WTC11 (cell line): ENCODE results near the gene IL1RAPL2. TPM values are rescaled to one million over a fixed set of nuclear protein-coding genes. Genes with fewer than 3 reads are reported as not detected.

ENCODE experiments used
- ATAC-seq: fragments of 200-7000 bp; cut with Tn5 transposase; 2 replicates; pipeline ENCODE4 v1.10.0; 2021; ENCODE audit warnings: mild to moderate bottlenecking, moderate library complexity
- CTCF ChIA-PET: fragments of 300-600 bp; sonication (Branson Sonifier 250); formaldehyde crosslinking; loops from one replicate; lab custom pipeline; 2021; ENCODE audit warnings: antibody characterized with exemption; lab: Charles Lee
- POLR2A ChIA-PET: fragments of 350-600 bp; sonication (Branson Sonifier 250); formaldehyde crosslinking; loops from one replicate; lab custom pipeline; 2021; ENCODE audit warnings: antibody characterized with exemption; lab: Charles Lee
- DNase-seq: peaks from one replicate; pipeline ENCODE4 v3.0.0; 2021; ENCODE audit warnings: low spot score
- H3K27ac Mint-ChIP-seq: 2 replicates; pipeline ENCODE4 v1.8.0; 2021; ENCODE audit warnings: mixed read lengths
- H3K27me3 Mint-ChIP-seq: 2 replicates; pipeline ENCODE4 v1.8.0; 2021; ENCODE audit warnings: low read depth, mild to moderate bottlenecking, moderate library complexity, mixed read lengths
- H3K36me3 Mint-ChIP-seq: 2 replicates; pipeline ENCODE4 v1.8.0; 2021; ENCODE audit warnings: mixed read lengths
- H3K4me1 Mint-ChIP-seq: 2 replicates; pipeline ENCODE4 v1.8.0; 2022; ENCODE audit warnings: mixed read lengths
- H3K4me3 Mint-ChIP-seq: 2 replicates; pipeline ENCODE4 v1.8.0; 2021; ENCODE audit warnings: mild to moderate bottlenecking, moderate library complexity, mixed read lengths
- H3K9me3 Mint-ChIP-seq: 2 replicates; pipeline ENCODE4 v1.8.0; 2021; ENCODE audit warnings: mixed read lengths
- AFF4 ChIP-seq: sonication (generic); formaldehyde crosslinking; IDR thresholded peaks from 2 replicates; pipeline ENCODE4 v1.8.1; 2023; ENCODE audit warnings: mild to moderate bottlenecking, missing genetic modification reagents, borderline replicate concordance
- ATF1 ChIP-seq: sonication (generic); formaldehyde crosslinking; IDR thresholded peaks from 2 replicates; pipeline ENCODE4 v1.8.1; 2023; ENCODE audit warnings: mild to moderate bottlenecking, moderate library complexity, missing genetic modification reagents
- ATF2 ChIP-seq: sonication (generic); formaldehyde crosslinking; IDR thresholded peaks from 2 replicates; pipeline ENCODE4 v1.8.1; 2022; ENCODE audit warnings: low read depth, missing genetic modification reagents, borderline replicate concordance
- CREB1 ChIP-seq: sonication (generic); formaldehyde crosslinking; IDR thresholded peaks from 2 replicates; pipeline ENCODE4 v1.8.0; 2023; ENCODE audit warnings: mild to moderate bottlenecking, missing genetic modification reagents
- E2F5 ChIP-seq: sonication (generic); formaldehyde crosslinking; IDR thresholded peaks from 2 replicates; pipeline ENCODE4 v1.8.1; 2022; ENCODE audit warnings: mild to moderate bottlenecking, moderate library complexity, missing genetic modification reagents
- EMX1 ChIP-seq: fragments of 250-450 bp; sonication (Bioruptor Pico); IDR thresholded peaks from 2 replicates; pipeline ENCODE4 v1.8.0; 2021; ENCODE audit warnings: mild to moderate bottlenecking
- GRHL2 ChIP-seq: fragments of 250-450 bp; sonication (Bioruptor Pico); IDR thresholded peaks from 2 replicates; pipeline ENCODE4 v1.8.0; 2022; ENCODE audit warnings: mild to moderate bottlenecking, moderate library complexity; ENCODE audit not compliant: insufficient replicate concordance, severe bottlenecking
- HMGA2 ChIP-seq: fragments of 250-450 bp; sonication (Bioruptor Pico); IDR thresholded peaks from 2 replicates; pipeline ENCODE4 v1.4.0; 2021; ENCODE audit warnings: mild to moderate bottlenecking, moderate library complexity
- NFE2L1 ChIP-seq: sonication (generic); formaldehyde crosslinking; IDR thresholded peaks from 2 replicates; pipeline ENCODE4 v1.8.1; 2023; ENCODE audit warnings: missing genetic modification reagents
- NR3C1 ChIP-seq: sonication (generic); formaldehyde crosslinking; conservative IDR thresholded peaks from 2 replicates; pipeline ENCODE4 v1.8.1; 2023; ENCODE audit warnings: low read depth, mild to moderate bottlenecking, missing genetic modification reagents
- OVOL2 ChIP-seq: fragments of 250-450 bp; sonication (Bioruptor Pico); IDR thresholded peaks from 2 replicates; pipeline ENCODE4 v1.9.0; 2021; ENCODE audit warnings: mild to moderate bottlenecking, borderline replicate concordance
- ZBTB21 ChIP-seq: sonication (generic); formaldehyde crosslinking; IDR thresholded peaks from 2 replicates; pipeline ENCODE4 v1.8.1; 2023; ENCODE audit warnings: mild to moderate bottlenecking, missing genetic modification reagents, borderline replicate concordance
- ZNF219 ChIP-seq: sonication (generic); formaldehyde crosslinking; IDR thresholded peaks from 2 replicates; pipeline ENCODE4 v1.8.0; 2023; ENCODE audit warnings: missing genetic modification reagents, mild to moderate bottlenecking, borderline replicate concordance
- ZNF423 ChIP-seq: fragments of 250-450 bp; sonication (Bioruptor Pico); IDR thresholded peaks from 2 replicates; pipeline ENCODE4 v2.1.2; 2022; ENCODE audit warnings: mild to moderate bottlenecking, moderate library complexity
- total RNA-seq: library from RNA; stranded (reverse); gene quantifications from 3 replicates; pipeline ENCODE4 v1.2.3, GENCODE V29; 2021
- TF ChIP-seq, protein P1 (sequence below): fragments of 250-450 bp; sonication (Bioruptor Pico); IDR thresholded peaks from 2 replicates; pipeline ENCODE4 v2.1.2; 2022; ENCODE audit warnings: mild to moderate bottlenecking, moderate library complexity
- TF ChIP-seq, protein P2 (sequence below): sonication (generic); formaldehyde crosslinking; IDR thresholded peaks from 2 replicates; pipeline ENCODE4 v1.8.1; 2022; ENCODE audit warnings: missing genetic modification reagents, borderline replicate concordance

Gene IL1RAPL2
- total RNA-seq, 1 experiment from 2014 or later, result 0.09 TPM

DNA sequence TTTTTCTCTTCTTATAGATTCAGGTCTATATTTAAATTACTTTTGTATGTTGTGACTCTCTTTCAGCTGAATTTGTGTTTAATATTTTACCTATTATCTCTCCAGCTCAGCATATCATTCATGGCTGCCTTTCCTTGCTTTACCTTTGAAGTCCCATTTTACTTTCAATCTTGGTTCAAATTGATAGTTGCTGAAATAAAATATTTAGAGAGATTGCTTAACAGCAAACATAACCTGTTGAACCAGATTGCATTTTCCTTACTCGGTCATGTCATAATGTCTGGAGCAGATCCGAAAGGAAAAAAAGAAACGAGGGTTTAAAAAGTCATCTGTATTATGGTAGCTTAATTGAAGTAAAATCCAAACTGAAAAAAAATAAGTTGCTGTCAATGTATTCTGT is 94.1 kb downstream of the IL1RAPL2 start (continued):
- no peak for TF ChIP-seq E2F5 (CRISPR knock-in tag)

- CTCF ChIA-PET, result no interaction called here
- POLR2A ChIA-PET, result no interaction called here
- H3K27ac Mint-ChIP-seq, result no peak overlapping the region
- no peaks in the 10 kb centered on the region for H3K4me1 Mint-ChIP-seq
- no peak overlapping the region for H3K4me3 Mint-ChIP-seq
- no peaks in the 10 kb centered on the region for H3K27me3 Mint-ChIP-seq
- DNase-seq (no peak), ATAC-seq (no peak)
- no peak for TF ChIP-seq ATF2 (CRISPR knock-in tag)
- TF ChIP-seq, protein P1, sequence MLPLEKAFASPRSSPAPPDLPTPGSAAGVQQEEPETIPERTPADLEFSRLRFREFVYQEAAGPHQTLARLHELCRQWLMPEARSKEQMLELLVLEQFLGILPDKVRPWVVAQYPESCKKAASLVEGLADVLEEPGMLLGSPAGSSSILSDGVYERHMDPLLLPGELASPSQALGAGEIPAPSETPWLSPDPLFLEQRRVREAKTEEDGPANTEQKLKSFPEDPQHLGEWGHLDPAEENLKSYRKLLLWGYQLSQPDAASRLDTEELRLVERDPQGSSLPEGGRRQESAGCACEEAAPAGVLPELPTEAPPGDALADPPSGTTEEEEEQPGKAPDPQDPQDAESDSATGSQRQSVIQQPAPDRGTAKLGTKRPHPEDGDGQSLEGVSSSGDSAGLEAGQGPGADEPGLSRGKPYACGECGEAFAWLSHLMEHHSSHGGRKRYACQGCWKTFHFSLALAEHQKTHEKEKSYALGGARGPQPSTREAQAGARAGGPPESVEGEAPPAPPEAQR (CRISPR knock-in tag), result no peak
- TF ChIP-seq AFF4, result no peak
- no peak for TF ChIP-seq CREB1
- TF ChIP-seq NFE2L1 (CRISPR knock-in tag), result no peak
- no peaks in the 10 kb centered on the region for H3K9me3 Mint-ChIP-seq
- no peaks in the 10 kb centered on the region for H3K36me3 Mint-ChIP-seq
Measured at GRCh38 chrX:104662694-104663093, 96.7 kb downstream of the IL1RAPL2 start.

- Mint-ChIP-seq H3K4me1 (no peaks in the 10 kb centered on the region), H3K4me3 (no peak overlapping the region), H3K27ac (no peak overlapping the region), H3K36me3 (no peaks in the 10 kb centered on the region), H3K9me3 (no peaks in the 10 kb centered on the region), H3K27me3 (no peaks in the 10 kb centered on the region)
- ATAC-seq (no peak), DNase-seq (no peak)
- POLR2A ChIA-PET, result no interaction called here
- TF ChIP-seq GRHL2, result no peak
- no peak for TF ChIP-seq EMX1 (CRISPR knock-in tag)
- no peak for TF ChIP-seq HMGA2
- TF ChIP-seq, protein P2, sequence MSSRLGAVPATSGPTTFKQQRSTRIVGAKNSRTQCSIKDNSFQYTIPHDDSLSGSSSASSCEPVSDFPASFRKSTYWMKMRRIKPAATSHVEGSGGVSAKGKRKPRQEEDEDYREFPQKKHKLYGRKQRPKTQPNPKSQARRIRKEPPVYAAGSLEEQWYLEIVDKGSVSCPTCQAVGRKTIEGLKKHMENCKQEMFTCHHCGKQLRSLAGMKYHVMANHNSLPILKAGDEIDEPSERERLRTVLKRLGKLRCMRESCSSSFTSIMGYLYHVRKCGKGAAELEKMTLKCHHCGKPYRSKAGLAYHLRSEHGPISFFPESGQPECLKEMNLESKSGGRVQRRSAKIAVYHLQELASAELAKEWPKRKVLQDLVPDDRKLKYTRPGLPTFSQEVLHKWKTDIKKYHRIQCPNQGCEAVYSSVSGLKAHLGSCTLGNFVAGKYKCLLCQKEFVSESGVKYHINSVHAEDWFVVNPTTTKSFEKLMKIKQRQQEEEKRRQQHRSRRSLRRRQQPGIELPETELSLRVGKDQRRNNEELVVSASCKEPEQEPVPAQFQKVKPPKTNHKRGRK, result no peak
- no peak for TF ChIP-seq NR3C1 (CRISPR knock-in tag)
- no peak for TF ChIP-seq ZBTB21 (CRISPR knock-in tag)
- no peak for TF ChIP-seq ATF1 (CRISPR knock-in tag)
- TF ChIP-seq ZNF219, result no peak
- TF ChIP-seq OVOL2 (CRISPR knock-in tag), result no peak
- no peak for TF ChIP-seq ZNF423 (CRISPR knock-in tag)
- CTCF ChIA-PET, result interaction anchor here (1.1 kb wide), 1 partner anchor 525 kb away, joined by 3 read pairs; no protein-coding TSS in a partner anchor
Measured at GRCh38 chrX:104665691-104666090, 99.7 kb downstream of the IL1RAPL2 start.
